PFSK-1 (cell line): ENCODE measurements around the gene EARS2.

ENCODE experiments used
- FOXP2 ChIP-seq: optimal IDR thresholded peaks from 2 replicates; pipeline ENCODE3; 2011; ENCODE audit warnings: borderline replicate concordance, control low read depth, inconsistent platforms; ENCODE audit not compliant: insufficient read depth; ENCODE audit errors: extremely low read length, extremely low read depth
- POLR2AphosphoS5 ChIP-seq: IDR thresholded peaks from 2 replicates; pipeline ENCODE4 v1.6.1; 2012; ENCODE audit warnings: low read depth, mild to moderate bottlenecking, control low read depth, low read length, moderate library complexity
- REST ChIP-seq, 2 experiments: IDR thresholded peaks; 2 replicates each; pipeline versions ENCODE4 v1.6.1 to v1.8.0; 2011 to 2012; ENCODE audit warnings: low read depth in 2 of 2, low read length in 2 of 2, control low read depth in 1 of 2, inconsistent platforms in 1 of 2, mild to moderate bottlenecking in 1 of 2, moderate library complexity in 1 of 2; ENCODE audit not compliant: insufficient read depth in 1 of 2

DNA sequence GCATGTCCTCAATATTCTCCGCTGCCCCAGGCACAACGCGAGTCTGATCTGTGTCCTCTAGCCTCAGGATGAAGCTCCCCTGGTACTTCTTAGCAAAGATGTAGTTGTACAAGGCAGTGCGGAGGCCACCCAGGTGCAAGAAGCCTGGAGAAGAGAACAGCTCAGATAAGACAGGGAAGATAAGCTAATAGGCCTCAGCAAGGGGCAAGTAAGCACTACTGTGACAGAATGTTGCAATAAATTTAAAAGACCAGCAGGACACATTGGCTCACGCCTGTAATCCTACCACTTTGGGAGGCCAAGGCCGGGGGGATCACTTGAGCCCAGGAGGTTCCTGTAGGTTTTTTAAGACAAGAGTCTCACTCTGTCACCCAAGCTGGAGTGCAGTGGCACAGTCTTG lies 5.0 kb downstream of the EARS2 start:
- TF ChIP-seq POLR2AphosphoS5 (no peak), REST (IDR thresholded peaks at IDR 0.05; ENCODE audit: insufficient read depth in 1 of 2, low read depth in 2 of 2, low read length in 2 of 2) (no peak), FOXP2 (no peak)
